Pulmonary artery endothelial cell (primary cell): ENCODE results near the gene RNF103. TPM values are rescaled to one million over a fixed set of nuclear protein-coding genes. Genes with fewer than 3 reads are reported as not detected.
"Not testable (repeated sequence)": the region's sequence is repeated elsewhere in the genome, so short reads cannot be mapped to it uniquely, and the experiment has no call there.

Experiments used
- DNase-seq: peaks from one replicate; pipeline ENCODE4 v3.0.0-alpha.2; 2011; ENCODE audit warnings: low read depth, low spot score
- total RNA-seq: library from RNA; depleted of rRNA; stranded (reverse); fragments of >200 nt; gene quantifications from 2 replicates; pipeline ENCODE4 v1.2.3, GENCODE V29; 2014

The RNF103 gene
- total RNA-seq, result 18.7 and 19.6 TPM in 2 replicates

- peak; percentile 63 for DNase-seq
Observed at GRCh38 chr2:86623494-86624266, at the start of gene RNF103. Gene RNF103, minus strand, starts transcription at chr2:86623865. Its CDS starts 979 bp downstream, at chr2:86622886.

- no peak for DNase-seq
Observed at GRCh38 chr2:86673011-86673410, 49.3 kb upstream of the RNF103 start.

GRCh38 chr2:86672027-86672545 lies 48.4 kb upstream of the RNF103 start:
- DNase-seq, result no peak

- DNase-seq, result peak; percentile 19
Observed at GRCh38 chr2:86671337-86671981, 47.8 kb upstream of the RNF103 start.

- DNase-seq, result not testable (repeated sequence)
Observed at GRCh38 chr2:86669323-86669722, 45.7 kb upstream of the RNF103 start.

GRCh38 chr2:86661333-86661732 lies 37.7 kb upstream of the RNF103 start:
- no peak for DNase-seq

- no peak for DNase-seq
Observed at GRCh38 chr2:86650188-86650587, 26.5 kb upstream of the RNF103 start.

- DNase-seq, result no peak
Observed at GRCh38 chr2:86649119-86649947, 25.7 kb upstream of the RNF103 start.

GRCh38 chr2:86648681-86649080 lies 25.0 kb upstream of the RNF103 start:
- DNase-seq, result no peak

GRCh38 chr2:86646865-86647264 lies 23.2 kb upstream of the RNF103 start:
- DNase-seq, result no peak

- no peak for DNase-seq
Observed at GRCh38 chr2:86646329-86646728, 22.7 kb upstream of the RNF103 start.

- DNase-seq, result no peak
Observed at GRCh38 chr2:86645752-86646151, 22.1 kb upstream of the RNF103 start.

- no peak for DNase-seq
Observed at GRCh38 chr2:86638712-86639111, 15.0 kb upstream of the RNF103 start.

GRCh38 chr2:86636842-86637241 lies 13.2 kb upstream of the RNF103 start:
- DNase-seq, result no peak

- no peak for DNase-seq
Observed at GRCh38 chr2:86634352-86634751, 10.7 kb upstream of the RNF103 start.

GRCh38 chr2:86633155-86633651 lies 9.5 kb upstream of the RNF103 start:
- DNase-seq, result no peak

GRCh38 chr2:86632672-86633071 lies 9.0 kb upstream of the RNF103 start:
- no peak for DNase-seq

GRCh38 chr2:86631846-86632485 lies 8.3 kb upstream of the RNF103 start:
- no peak for DNase-seq

GRCh38 chr2:86628091-86628522 lies 4.4 kb upstream of the RNF103 start:
- DNase-seq, result no peak

GRCh38 chr2:86627550-86627949 lies 3.9 kb upstream of the RNF103 start:
- no peak for DNase-seq

GRCh38 chr2:86625096-86625495 lies 1.4 kb upstream of the RNF103 start:
- no peak for DNase-seq
